GM12878 (cell line): ENCODE results near the gene ADRA2C. TPM values are rescaled to one million over a fixed set of nuclear protein-coding genes. Genes with fewer than 3 reads are reported as not detected.

Experiments
- ATAC-seq: fragments of 200-7000 bp; cut with Tn5 transposase; 3 replicates; pipeline ENCODE4 v1.9.1; 2020; ENCODE audit warnings: mild to moderate bottlenecking, moderate library complexity
- BruUV-seq: library from RNA; stranded (reverse); fragments of 400-500 nt; replicated peaks from 2 replicates; lab custom pipeline; 2021; lab: Mats Ljungman, UMichigan
- CTCF ChIA-PET: fragments of 300-600 bp; sonication (Branson Sonifier 250); formaldehyde crosslinking; extraction: SDS; loops from one replicate; lab custom pipeline; 2021; ENCODE audit warnings: inconsistent platforms; lab: Yijun Ruan, JAX
- POLR2A ChIA-PET: fragments of 350-600 bp; formaldehyde crosslinking; extraction: SDS; loops from one replicate; lab custom pipeline; 2021; ENCODE audit warnings: inconsistent platforms; lab: Charles Lee
- RAD21 ChIA-PET: fragments of 300-600 bp; sonication (Branson Sonifier 250); formaldehyde crosslinking; loops from one replicate; lab custom pipeline; 2023; ENCODE audit warnings: antibody characterized with exemption; ENCODE audit not compliant: unreplicated experiment; lab: Charles Lee
- SMC1A ChIA-PET: fragments of 300-600 bp; sonication (Branson Sonifier 250); formaldehyde crosslinking; loops from one replicate; lab custom pipeline; 2023; ENCODE audit not compliant: unreplicated experiment, uncharacterized antibody; lab: Charles Lee
- DNase-seq: peaks from one replicate; pipeline ENCODE4 v3.0.0-alpha.2; 2011; ENCODE audit warnings: low read depth, low spot score
- FAIRE-seq: peaks from 3 replicates; lab custom pipeline; 2011; peaks lifted over from hg19 to GRCh38; lab: Jason Lieb, UNC
- H2AFZ ChIP-seq: 2 replicates; pipeline ENCODE4 v1.6.0; 2011; ENCODE audit warnings: low read depth, low read length, control low read depth; ENCODE audit not compliant: control insufficient read depth
- H3K27ac ChIP-seq: 2 replicates; pipeline ENCODE4 v1.5.1; 2011; ENCODE audit warnings: control low read depth; ENCODE audit not compliant: control insufficient read depth, insufficient read depth
- H3K27me3 ChIP-seq, 2 experiments: replicated peaks in 1 of 2; 2 replicates each; pipeline versions ENCODE4 v1.6.0 to v1.6.1; 2011; ENCODE audit warnings: low read length in 1 of 2; ENCODE audit not compliant: control insufficient read depth in 2 of 2, insufficient read depth in 2 of 2
- H3K36me3 ChIP-seq, 2 experiments: 2 replicates each; pipeline ENCODE4 v1.5.1; 2011; ENCODE audit warnings: low read length in 1 of 2; ENCODE audit not compliant: control insufficient read depth in 2 of 2, insufficient read depth in 2 of 2
- H3K4me1 ChIP-seq: 2 replicates; pipeline ENCODE4 v1.6.1; 2011; ENCODE audit warnings: mild to moderate bottlenecking, low read length, moderate library complexity, mixed read lengths; ENCODE audit not compliant: control insufficient read depth, insufficient read depth
- H3K4me2 ChIP-seq: 2 replicates; pipeline ENCODE4 v1.6.0; 2011; ENCODE audit warnings: control low read depth; ENCODE audit not compliant: control insufficient read depth, insufficient read depth
- H3K4me3 ChIP-seq: fragments of 200-600 bp; sonication (generic); 2 replicates; pipeline ENCODE4 v1.5.1; 2016
- H3K79me2 ChIP-seq: 2 replicates; pipeline ENCODE4 v1.6.0; 2011; ENCODE audit warnings: low read length; ENCODE audit not compliant: control insufficient read depth, insufficient read depth
- H3K9ac ChIP-seq: 2 replicates; pipeline ENCODE4 v1.8.0; 2011; ENCODE audit warnings: low read length, control low read depth, mixed read lengths; ENCODE audit not compliant: control insufficient read depth, insufficient read depth
- H3K9me3 ChIP-seq: replicated peaks from 3 replicates; pipeline ENCODE4 v1.5.1; 2011; ENCODE audit warnings: mild to moderate bottlenecking, low read length; ENCODE audit not compliant: control insufficient read depth, insufficient read depth
- H4K20me1 ChIP-seq: 2 replicates; pipeline ENCODE4 v1.6.0; 2011; ENCODE audit not compliant: control insufficient read depth, insufficient read depth
- DPF2 ChIP-seq: fragments of 450-650 bp; IDR thresholded peaks from 2 replicates; pipeline ENCODE4 v1.6.1; 2017; ENCODE audit warnings: mild to moderate bottlenecking
- MYB ChIP-seq: fragments of 150-350 bp; IDR thresholded peaks from 2 replicates; pipeline ENCODE4 v1.6.1; 2014; ENCODE audit warnings: mild to moderate bottlenecking, low read depth, low read length, borderline replicate concordance
- NBN ChIP-seq: fragments of 450-650 bp; IDR thresholded peaks from 2 replicates; pipeline ENCODE4 v1.6.1; 2016
- RB1 ChIP-seq: fragments of 450-650 bp; formaldehyde crosslinking; IDR thresholded peaks from 2 replicates; pipeline ENCODE4 v1.6.1; 2017; ENCODE audit warnings: mild to moderate bottlenecking, borderline replicate concordance
- SMARCA5 ChIP-seq: fragments of 450-650 bp; IDR thresholded peaks from 2 replicates; pipeline ENCODE4 v1.6.1; 2017; ENCODE audit warnings: mild to moderate bottlenecking
- SMC3 ChIP-seq: IDR thresholded peaks from 2 replicates; pipeline ENCODE4 v1.6.1; 2011; ENCODE audit warnings: low read length, improper control_type of control experiment, borderline replicate concordance
- SUZ12 ChIP-seq: fragments of 200-600 bp; sonication (generic); IDR thresholded peaks from one replicate; pipeline ENCODE4 v1.6.1; 2018; ENCODE audit warnings: antibody characterized with exemption, mild to moderate bottlenecking; ENCODE audit not compliant: unreplicated experiment
- TCF3 ChIP-seq: IDR thresholded peaks from 2 replicates; pipeline ENCODE4 v1.6.1; 2012; ENCODE audit warnings: low read depth, mild to moderate bottlenecking, low read length, borderline replicate concordance; ENCODE audit not compliant: insufficient read depth
- TCF7 ChIP-seq: IDR thresholded peaks from 2 replicates; pipeline ENCODE4 v1.6.1; 2014; ENCODE audit warnings: antibody characterized with exemption, borderline replicate concordance
- ZNF274 ChIP-seq: IDR thresholded peaks from one replicate; pipeline ENCODE4 v1.8.0; 2011; ENCODE audit not compliant: insufficient read length, insufficient read depth
- WGBS: methylation state at CpG from one replicate; pipeline ENCODE4 v1.1.6; 2016; ENCODE audit warnings: low lambda C conversion rate; ENCODE audit not compliant: insufficient replicate concordance, insufficient coverage; ENCODE audit errors: missing lambda C conversion rate; 5-methylcytosine and 5-hydroxymethylcytosine counted together
- in situ Hi-C: fragments of 300-500 bp; cut with MboI; formaldehyde crosslinking; loops from 9 replicates; pipeline ENCODE4 v1.14.3; 2018; ENCODE audit warnings: mixed read lengths
- intact Hi-C: fragments of 100-400 bp; cut with micrococcal nuclease; formaldehyde crosslinking; loops from one replicate; pipeline ENCODE4 v1.14.2; 2022; ENCODE audit not compliant: unreplicated experiment
- polyA plus RNA-seq, 11 experiments: library from polyadenylated mRNA; depleted of rRNA in 4 of 11; unstranded in 6 of 11; stranded (reverse) in 5 of 11; fragments of >200 nt; fragmentation: Nextera tagmentation in 4 of 11; fragmentation: Illumina TruSeq in 1 of 11; extraction: Ambion mirVana in 4 of 11; extraction: Trizol in 1 of 11; gene quantifications; 1 replicate in 1 of 11; 2 replicates in 10 of 11; pipeline versions ENCODE4 v1.2.1 to v1.2.3, GENCODE V29; 2011 to 2016; ENCODE audit warnings: inconsistent platforms in 2 of 11, missing spikeins in 2 of 11, low read depth in 1 of 11
- total RNA-seq, 4 experiments: library from RNA; depleted of rRNA in 3 of 4; stranded (reverse); fragments of >200 nt in 3 of 4; fragmentation: Illumina TruSeq in 1 of 4; extraction: Trizol in 1 of 4; gene quantifications; 2 replicates each; pipeline versions ENCODE4 v1.2.1 to v1.2.3, GENCODE V29; 2013 to 2021
- TF ChIP-seq, protein P1 (sequence below): fragments of 450-650 bp; IDR thresholded peaks from 2 replicates; pipeline ENCODE4 v1.6.1; 2018; ENCODE audit warnings: borderline replicate concordance, mild to moderate bottlenecking; ENCODE audit not compliant: partially characterized antibody
- TF ChIP-seq, protein P2 (sequence below): fragments of 450-650 bp; IDR thresholded peaks from 2 replicates; pipeline ENCODE4 v1.6.1; 2014; ENCODE audit warnings: mild to moderate bottlenecking
- TF ChIP-seq, protein P3 (sequence below): fragments of 450-650 bp; IDR thresholded peaks from 2 replicates; pipeline ENCODE4 v1.6.1; 2016; ENCODE audit warnings: mild to moderate bottlenecking
- TF ChIP-seq, protein P4 (sequence below): fragments of 150-350 bp; IDR thresholded peaks from 2 replicates; pipeline ENCODE4 v1.6.1; 2016; ENCODE audit warnings: low read depth, low read length

Gene ADRA2C
- total and polyA plus RNA-seq, 10 of the 15 experiments (the other 5 are each of a cell fraction or from before 2014, with no cell fraction given) = 0.15 TPM; not detected in 9

DNA sequence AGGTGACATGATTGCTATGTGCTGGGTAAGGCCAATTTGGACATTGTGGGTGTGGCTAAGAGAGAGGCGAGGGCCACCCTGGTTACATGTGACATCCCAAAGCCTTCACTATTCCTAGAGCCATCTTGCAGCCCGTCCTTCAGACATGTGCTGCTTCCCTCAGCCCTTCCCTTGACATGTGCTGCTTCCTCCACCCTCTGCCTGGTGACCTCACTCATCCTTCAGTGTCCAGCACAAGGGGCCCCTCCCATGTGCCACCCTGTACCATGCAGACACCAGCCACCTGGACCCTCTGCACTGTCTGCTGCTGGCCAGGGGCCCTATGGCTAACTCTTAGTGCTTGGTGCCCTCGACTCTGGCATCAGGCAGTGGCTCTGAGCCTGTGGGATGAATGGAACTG is 27.4 kb downstream of the ADRA2C start:
- SMC1A ChIA-PET = no interaction called here
- BruUV-seq = no TSS peak
- FAIRE-seq (no peak), ATAC-seq (no peak), DNase-seq (no peak)
- Histone ChIP-seq H3K27me3 (no peaks in the 10 kb centered on the region), H4K20me1 (no peaks in the 10 kb centered on the region), H3K9me3 (no peaks in the 10 kb centered on the region; the same call in 1 of the 3 replicates), H3K27ac (no peak overlapping the region), H3K79me2 (no peaks in the 10 kb centered on the region), H3K9ac (no peak overlapping the region), H3K36me3 (no peaks in the 10 kb centered on the region), H3K4me2 (no peak overlapping the region), H3K4me1 (no peaks in the 10 kb centered on the region), H2AFZ (no peak overlapping the region), H3K4me3 (no peak overlapping the region)
- in situ Hi-C loops (no loop called here), intact Hi-C loops (no loop called here)
- CTCF ChIA-PET = no interaction called here
- POLR2A ChIA-PET = no interaction called here
- RAD21 ChIA-PET = no interaction called here
- WGBS = 0% methylated on average over 3 of the region's 3 CpGs
- TF ChIP-seq, protein P1, sequence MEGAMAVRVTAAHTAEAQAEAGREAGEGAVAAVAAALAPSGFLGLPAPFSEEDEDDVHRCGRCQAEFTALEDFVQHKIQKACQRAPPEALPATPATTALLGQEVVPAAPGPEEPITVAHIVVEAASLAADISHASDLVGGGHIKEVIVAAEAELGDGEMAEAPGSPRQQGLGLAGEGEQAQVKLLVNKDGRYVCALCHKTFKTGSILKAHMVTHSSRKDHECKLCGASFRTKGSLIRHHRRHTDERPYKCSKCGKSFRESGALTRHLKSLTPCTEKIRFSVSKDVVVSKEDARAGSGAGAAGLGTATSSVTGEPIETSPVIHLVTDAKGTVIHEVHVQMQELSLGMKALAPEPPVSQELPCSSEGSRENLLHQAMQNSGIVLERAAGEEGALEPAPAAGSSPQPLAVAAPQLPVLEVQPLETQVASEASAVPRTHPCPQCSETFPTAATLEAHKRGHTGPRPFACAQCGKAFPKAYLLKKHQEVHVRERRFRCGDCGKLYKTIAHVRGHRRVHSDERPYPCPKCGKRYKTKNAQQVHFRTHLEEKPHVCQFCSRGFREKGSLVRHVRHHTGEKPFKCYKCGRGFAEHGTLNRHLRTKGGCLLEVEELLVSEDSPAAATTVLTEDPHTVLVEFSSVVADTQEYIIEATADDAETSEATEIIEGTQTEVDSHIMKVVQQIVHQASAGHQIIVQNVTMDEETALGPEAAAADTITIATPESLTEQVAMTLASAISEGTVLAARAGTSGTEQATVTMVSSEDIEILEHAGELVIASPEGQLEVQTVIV = no peak
- no peak for TF ChIP-seq SMC3
- no peak for TF ChIP-seq MYB
- TF ChIP-seq, protein P2, sequence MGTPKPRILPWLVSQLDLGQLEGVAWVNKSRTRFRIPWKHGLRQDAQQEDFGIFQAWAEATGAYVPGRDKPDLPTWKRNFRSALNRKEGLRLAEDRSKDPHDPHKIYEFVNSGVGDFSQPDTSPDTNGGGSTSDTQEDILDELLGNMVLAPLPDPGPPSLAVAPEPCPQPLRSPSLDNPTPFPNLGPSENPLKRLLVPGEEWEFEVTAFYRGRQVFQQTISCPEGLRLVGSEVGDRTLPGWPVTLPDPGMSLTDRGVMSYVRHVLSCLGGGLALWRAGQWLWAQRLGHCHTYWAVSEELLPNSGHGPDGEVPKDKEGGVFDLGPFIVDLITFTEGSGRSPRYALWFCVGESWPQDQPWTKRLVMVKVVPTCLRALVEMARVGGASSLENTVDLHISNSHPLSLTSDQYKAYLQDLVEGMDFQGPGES = no peak
- TF ChIP-seq NBN = no peak
- TF ChIP-seq ZNF274 = no peak
- no peak for TF ChIP-seq SMARCA5
- TF ChIP-seq DPF2 = no peak
- TF ChIP-seq TCF7 = no peak
- TF ChIP-seq, protein P3, sequence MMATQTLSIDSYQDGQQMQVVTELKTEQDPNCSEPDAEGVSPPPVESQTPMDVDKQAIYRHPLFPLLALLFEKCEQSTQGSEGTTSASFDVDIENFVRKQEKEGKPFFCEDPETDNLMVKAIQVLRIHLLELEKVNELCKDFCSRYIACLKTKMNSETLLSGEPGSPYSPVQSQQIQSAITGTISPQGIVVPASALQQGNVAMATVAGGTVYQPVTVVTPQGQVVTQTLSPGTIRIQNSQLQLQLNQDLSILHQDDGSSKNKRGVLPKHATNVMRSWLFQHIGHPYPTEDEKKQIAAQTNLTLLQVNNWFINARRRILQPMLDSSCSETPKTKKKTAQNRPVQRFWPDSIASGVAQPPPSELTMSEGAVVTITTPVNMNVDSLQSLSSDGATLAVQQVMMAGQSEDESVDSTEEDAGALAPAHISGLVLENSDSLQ = no peak
- TF ChIP-seq SUZ12 = no peak
- TF ChIP-seq RB1 = no peak
- TF ChIP-seq TCF3 = no peak
- TF ChIP-seq, protein P4, sequence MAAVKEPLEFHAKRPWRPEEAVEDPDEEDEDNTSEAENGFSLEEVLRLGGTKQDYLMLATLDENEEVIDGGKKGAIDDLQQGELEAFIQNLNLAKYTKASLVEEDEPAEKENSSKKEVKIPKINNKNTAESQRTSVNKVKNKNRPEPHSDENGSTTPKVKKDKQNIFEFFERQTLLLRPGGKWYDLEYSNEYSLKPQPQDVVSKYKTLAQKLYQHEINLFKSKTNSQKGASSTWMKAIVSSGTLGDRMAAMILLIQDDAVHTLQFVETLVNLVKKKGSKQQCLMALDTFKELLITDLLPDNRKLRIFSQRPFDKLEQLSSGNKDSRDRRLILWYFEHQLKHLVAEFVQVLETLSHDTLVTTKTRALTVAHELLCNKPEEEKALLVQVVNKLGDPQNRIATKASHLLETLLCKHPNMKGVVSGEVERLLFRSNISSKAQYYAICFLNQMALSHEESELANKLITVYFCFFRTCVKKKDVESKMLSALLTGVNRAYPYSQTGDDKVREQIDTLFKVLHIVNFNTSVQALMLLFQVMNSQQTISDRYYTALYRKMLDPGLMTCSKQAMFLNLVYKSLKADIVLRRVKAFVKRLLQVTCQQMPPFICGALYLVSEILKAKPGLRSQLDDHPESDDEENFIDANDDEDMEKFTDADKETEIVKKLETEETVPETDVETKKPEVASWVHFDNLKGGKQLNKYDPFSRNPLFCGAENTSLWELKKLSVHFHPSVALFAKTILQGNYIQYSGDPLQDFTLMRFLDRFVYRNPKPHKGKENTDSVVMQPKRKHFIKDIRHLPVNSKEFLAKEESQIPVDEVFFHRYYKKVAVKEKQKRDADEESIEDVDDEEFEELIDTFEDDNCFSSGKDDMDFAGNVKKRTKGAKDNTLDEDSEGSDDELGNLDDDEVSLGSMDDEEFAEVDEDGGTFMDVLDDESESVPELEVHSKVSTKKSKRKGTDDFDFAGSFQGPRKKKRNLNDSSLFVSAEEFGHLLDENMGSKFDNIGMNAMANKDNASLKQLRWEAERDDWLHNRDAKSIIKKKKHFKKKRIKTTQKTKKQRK = no peak
